HG03565 (cell line): ENCODE measurements around the gene FRAT1.

Experiments
- ATAC-seq: cut with Tn5 transposase; IDR thresholded peaks from one replicate; pipeline ENCODE4 v1.9.1; 2021; ENCODE audit warnings: mild to moderate bottlenecking, moderate library complexity; ENCODE audit not compliant: unreplicated experiment

The FRAT1 gene

DNA sequence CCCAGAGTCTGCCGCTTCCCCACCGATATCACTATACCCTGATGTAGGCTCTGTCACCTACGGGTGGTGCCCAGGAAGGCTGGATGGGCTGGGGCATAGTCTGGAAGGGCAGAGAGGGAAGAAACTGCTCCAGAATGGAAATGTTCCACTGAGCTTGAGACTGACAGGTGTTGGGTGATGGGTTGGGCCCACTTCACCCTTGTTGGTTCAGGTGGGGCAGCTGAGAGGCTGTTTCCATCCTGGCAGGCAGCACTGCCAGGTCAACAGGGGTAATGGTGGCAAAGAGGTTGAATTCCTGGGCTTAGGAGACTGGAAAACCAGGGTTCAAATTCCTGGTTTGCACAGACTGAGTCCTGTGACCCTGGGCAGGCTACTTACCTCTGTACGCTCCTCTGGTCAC lies 44.0 kb downstream of the FRAT1 start:
- ATAC-seq, result no peak

DNA sequence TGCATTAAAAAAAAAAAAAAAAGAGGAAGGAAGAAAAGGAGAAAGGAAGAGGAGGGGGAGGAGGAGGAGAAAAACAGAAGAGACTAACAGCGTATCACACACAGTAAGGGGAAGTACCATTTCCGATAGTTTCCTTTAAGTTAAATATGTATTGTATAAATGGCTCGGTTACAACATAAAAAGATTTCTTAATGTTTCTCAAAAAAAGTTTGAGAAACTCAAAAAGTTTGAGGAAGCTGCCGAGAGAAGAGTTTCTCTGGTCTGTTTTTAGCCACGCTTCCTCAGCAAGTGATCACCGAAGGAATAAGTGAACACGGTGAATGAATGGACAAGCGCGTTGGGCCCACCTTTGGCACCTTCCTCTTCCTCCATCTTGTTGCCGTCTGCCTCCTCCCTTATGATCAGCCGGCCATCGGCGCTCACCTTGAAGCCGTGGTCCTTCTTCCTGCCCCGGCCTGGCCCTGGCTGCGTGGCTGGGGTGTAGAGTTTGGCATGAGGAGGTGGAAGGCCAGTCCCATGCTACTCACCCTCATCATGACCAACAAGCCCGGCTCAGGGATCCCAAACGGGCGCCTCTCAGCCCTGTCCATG lies 46.8 kb downstream of the FRAT1 start:
- ATAC-seq, result no peak

DNA sequence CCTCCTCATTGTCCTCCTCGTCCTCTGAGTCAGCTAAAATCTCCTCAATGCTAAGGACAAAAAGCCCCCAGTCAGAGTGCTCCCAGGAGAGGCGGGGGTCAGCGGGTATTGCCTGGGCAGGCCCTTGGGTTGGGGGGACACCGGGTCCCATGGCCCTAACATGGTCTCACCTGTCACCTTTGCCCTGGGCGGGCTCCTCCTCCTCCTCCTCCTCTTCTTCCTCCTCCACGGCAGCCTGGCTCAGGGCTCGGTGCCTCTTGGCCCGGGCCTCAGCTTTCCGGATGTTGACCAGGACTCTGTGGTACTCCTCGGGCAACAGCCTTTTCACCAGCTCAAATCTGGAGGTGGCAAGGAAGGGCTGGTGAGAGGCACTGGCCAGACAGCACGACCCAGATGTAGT lies 47.5 kb downstream of the FRAT1 start:
- ATAC-seq, result no peak

DNA sequence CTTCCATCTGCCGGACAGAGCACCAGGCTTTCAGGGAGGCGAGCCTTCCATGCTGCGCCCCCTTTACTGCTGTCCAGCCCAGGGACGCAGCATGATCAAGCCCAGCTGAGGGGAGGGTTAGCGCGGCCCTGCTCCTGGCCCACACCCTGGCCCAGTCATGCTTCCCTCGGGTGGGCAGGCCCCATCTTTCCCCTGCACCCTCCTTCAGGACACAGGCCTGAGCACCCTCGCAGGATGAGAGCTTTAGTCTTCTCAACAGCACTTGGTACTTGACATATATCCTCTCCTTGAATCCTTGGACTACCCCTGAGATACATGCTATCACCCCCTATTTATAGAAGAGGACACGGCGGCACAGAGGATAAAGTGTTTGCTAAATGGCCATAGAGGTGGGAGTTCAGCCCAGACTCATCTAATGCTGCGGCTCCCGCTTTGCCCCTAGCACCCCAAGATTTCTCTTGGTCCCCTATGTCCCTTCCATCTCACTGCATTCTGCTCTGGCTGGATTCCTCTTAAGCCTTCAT lies 48.1 kb downstream of the FRAT1 start:
- no peak for ATAC-seq
